HG03159 (cell line): Measurements from ENCODE around the gene TDRD12.
"Not testable (repeated sequence)": the region's sequence is repeated elsewhere in the genome, so short reads cannot be mapped to it uniquely, and the experiment has no call there.

Experiments used
- ATAC-seq: cut with Tn5 transposase; IDR thresholded peaks from one replicate; pipeline ENCODE4 v1.9.1; 2021; ENCODE audit warnings: mild to moderate bottlenecking, moderate library complexity; ENCODE audit not compliant: unreplicated experiment

TDRD12 gene

GRCh38 chr19:32746631-32747196, 27.1 kb downstream of the TDRD12 start:
- ATAC-seq = not testable (repeated sequence)

GRCh38 chr19:32748497-32748896, 28.9 kb downstream of the TDRD12 start:
- ATAC-seq = no peak

GRCh38 chr19:32748948-32749347, 29.4 kb downstream of the TDRD12 start:
- no peak for ATAC-seq

GRCh38 chr19:32749361-32749760, 29.8 kb downstream of the TDRD12 start:
- ATAC-seq = no peak

DNA sequence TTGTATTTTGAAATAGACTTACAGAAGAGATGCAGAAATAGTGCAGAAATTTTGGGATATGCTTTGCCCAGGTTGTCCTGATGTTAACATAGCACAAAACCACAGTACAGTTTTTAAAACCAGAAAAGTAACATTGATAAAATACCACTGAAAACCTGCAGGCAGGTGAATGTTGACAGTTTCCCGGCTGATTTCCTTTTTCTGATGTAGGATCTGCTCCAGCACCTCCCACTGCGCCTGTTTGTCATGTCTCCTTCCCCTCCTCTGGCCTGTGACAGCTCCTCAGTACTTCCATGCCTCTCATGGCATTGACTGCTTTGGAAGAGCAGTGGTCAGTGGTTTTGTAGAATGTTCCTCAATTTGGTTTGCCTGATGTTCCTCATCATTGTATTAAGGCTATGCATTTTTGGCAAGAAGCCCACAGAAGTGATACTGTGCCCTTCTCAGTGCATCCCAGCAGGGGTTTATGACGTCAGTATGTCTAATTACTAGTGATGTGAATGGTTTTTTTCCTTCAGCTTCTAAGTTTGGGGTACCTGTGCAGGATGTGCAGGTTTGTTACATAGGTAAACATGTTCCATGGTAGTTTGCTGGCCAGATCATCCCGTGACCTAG, 31.0 kb downstream of the TDRD12 start:
- ATAC-seq = no peak

DNA sequence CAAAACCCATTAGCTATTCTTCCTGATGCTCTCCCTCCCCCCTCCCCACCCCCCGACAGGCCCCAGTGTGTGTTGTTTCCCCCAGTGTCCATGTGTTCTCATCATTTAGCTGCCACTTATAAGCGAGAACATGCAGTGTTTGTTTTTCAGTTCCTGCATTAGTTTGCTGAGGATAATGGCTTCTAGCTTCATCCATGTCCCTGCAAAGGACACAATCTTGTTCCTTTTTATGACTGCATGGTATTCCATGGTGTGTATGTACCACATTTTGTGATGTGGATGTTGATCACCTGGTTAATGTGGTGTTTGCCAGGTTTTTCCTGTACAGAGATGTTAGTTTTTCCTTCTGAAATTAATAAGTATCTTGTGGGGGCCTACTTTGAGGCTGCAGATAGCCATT, 31.5 kb downstream of the TDRD12 start:
- no peak for ATAC-seq

DNA sequence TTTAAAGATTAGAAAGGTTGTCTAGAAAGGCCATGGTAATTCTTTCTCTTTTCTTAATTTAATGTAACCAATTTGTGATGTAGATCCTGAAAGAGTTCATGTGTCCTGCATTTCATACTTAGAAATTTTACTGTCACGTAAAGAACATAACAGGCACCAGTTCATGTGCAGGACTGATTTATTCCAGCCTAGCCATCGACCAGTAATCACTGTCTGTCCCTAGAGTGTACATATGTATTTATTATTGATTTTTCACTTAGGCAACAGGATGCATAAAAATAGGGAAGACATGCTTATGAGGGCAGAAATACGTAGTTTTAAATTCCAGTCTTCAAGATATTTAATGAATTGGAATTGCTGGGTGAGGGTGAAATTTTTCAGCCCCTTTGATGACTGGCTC, 37.6 kb downstream of the TDRD12 start:
- no peak for ATAC-seq

- ATAC-seq = not testable (repeated sequence)
These were observed 45.8 kb downstream of the TDRD12 start for GRCh38 chr19:32765365-32765764.

- ATAC-seq = no peak
These were observed 48.5 kb downstream of the TDRD12 start for GRCh38 chr19:32767951-32768679.

- ATAC-seq = no peak
These were observed 52.0 kb downstream of the TDRD12 start for GRCh38 chr19:32771596-32771995.

GRCh38 chr19:32773126-32773525, 53.6 kb downstream of the TDRD12 start:
- no peak for ATAC-seq

GRCh38 chr19:32779082-32779481, 59.5 kb downstream of the TDRD12 start:
- no peak for ATAC-seq

DNA sequence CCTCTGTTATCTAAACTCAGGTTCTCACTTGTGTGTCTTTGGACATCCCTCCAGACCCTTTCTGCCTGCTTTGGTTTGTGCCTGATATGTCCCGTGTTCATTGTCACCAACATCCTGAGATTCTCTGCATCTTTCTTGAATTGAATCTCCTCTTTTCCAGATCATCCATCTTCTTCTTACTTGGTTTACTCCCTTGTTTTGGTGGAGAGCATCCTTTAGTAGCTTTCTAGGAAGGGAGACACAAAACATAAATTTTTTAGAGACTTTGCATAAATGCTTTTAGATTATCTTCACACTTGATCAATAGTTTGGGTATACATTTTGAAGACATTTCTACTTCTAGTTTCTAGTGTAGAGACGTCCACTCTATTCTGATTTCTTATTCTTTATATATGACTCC, 61.7 kb downstream of the TDRD12 start:
- no peak for ATAC-seq

DNA sequence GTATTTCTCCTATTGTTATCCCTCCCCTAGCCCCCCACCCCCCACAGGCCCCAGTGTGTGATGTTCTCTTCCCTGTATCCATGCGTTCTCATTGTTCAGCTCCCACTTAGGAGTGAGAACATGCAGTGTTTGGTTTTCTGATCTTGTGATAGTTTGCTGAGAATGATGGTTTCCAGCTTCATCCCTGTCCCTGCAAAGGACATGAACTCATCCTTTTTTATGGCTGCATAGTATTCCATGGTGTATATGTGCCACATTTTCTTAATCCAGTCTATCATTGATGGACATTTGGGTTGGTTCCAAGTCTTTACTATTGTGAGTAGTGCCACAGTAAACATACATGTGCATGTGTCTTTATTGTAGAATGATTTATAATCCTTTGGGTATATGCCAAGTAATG, 62.5 kb downstream of the TDRD12 start:
- ATAC-seq = not testable (repeated sequence)

DNA sequence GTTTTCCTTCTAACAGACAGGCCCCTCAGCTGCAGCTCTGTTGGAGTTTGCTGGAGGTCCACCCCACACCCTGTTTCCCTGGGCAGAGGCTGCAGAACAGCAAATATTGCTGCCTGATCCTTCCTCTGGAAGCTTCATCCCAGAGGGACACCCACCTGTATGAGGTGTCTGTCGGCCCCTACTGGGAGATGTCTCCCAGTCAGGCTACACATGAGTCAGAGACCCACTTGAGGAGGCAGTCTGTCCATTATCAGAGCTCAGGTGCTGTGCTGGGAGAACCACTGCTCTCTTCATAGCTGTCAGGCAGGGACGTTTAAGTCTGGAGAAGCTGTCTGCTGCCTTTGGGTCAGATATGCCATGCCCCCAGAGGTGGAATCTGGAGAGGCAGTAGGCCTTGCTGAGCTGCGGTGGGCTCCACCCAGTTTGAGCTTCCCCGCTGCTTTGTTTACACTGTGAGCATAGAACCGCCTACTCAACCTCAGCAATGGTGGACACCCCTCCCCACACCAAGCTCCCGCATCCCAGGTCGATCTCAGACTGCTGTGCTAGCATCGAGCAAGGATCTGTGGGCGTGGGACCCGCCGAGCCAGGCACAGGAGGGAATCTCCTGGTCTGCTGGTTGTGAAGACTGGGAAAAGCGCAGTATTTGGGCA, 67.7 kb downstream of the TDRD12 start:
- not testable (repeated sequence) for ATAC-seq

DNA sequence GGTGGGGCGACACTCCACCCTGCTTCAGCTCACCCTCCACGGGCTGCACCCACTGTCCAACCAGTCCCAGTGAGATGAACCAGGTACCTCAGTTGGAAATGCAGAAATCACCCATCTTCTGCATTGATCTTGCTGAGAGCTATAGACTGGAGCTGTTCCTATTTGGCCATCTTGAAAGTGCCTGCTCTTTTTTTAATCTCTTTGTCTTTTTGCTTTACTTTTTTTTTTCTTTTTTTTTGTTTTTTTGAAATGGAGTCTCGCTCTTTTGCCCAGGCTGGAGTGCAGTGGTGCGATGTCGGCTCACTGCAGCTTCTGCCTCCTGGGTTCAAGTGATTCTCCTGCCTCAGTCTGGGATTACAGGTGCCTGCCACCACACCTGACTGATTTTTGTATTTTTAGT, 68.3 kb downstream of the TDRD12 start:
- ATAC-seq = not testable (repeated sequence)

DNA sequence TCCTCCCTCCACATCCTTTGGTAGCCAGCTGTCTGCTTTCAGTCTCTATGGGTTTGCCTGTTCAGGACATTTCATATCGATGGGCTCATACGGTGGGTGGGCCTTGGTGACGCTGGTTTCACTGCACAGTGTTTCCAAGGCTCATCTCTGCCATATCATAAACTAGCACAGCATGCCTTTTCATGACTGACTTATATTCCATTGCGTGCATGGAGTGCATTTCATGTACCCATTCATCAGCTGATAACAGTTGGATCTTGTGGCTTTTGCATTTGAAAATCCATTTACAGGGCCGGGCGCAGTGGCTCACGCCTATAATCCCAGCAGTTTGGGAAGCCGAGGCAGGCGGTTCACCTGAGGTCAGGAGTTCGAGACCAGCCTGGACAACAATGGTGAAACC, 69.9 kb downstream of the TDRD12 start:
- ATAC-seq = no peak

DNA sequence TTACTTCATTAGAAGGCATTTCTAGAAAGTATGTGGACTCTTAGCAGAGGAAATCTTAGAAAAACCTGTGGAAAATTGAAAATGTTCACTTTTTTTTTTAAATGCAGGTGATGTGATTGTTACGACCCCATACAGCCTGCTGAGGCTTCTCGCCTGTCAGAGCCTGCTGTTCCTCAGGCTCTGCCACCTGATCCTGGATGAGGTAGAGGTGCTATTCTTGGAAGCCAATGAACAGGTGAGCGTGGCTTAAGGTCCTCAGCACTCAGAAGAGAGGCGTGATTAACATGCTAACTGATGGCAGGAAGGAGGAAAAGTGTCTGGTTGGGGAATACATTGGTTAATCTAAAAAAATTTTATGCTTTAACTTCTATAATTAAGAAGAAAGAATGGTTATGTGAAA, 78.6 kb downstream of the TDRD12 start:
- ATAC-seq = no peak

GRCh38 chr19:32800191-32800590, 80.6 kb downstream of the TDRD12 start:
- ATAC-seq = no peak

GRCh38 chr19:32800754-32801153, 81.2 kb downstream of the TDRD12 start:
- no peak for ATAC-seq

DNA sequence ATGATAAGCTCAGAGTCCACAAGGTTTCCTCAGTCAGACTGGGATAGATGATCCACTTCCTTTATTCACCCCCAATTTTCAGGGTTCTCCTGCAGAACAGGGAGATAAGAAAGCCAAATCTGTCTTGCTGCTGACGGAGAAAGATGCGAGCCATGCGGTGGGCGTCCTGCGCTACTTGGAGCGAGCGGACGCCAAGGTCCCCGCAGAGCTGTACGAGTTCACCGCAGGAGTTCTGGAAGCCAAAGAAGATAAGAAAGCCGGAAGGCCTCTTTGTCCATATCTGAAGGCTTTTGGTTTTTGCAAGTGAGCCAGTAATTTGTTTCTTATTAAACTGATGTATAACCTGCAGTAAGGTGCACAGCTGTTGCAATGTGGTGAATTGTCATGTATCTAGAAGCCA, 83.3 kb downstream of the TDRD12 start:
- no peak for ATAC-seq

DNA sequence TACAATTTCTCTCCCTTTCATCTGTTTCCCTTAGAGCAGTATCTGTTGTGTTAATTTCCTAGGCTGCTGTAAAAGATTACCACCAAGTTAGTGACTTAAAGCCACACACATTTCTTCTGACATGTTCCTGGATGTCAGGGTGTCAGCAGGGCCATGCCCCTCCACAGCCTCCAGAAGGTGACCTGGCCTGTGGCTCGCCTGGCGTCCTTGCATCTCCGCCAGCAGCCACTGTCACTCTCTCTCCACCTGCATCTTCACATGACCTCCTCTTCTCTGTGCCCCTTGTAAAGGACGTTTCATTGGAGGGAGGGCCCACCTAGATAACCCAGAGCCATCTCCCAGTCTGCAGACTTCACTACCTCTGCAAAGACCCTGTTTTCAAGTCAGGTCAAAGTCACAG, 88.7 kb downstream of the TDRD12 start:
- ATAC-seq = no peak
